WTC11 (cell line): ENCODE data around the gene COIL. TPM values are rescaled to one million over a fixed set of nuclear protein-coding genes. Genes with fewer than 3 reads are reported as not detected.

ENCODE experiments used
- ATAC-seq: fragments of 200-7000 bp; cut with Tn5 transposase; 2 replicates; pipeline ENCODE4 v1.10.0; 2021; ENCODE audit warnings: mild to moderate bottlenecking, moderate library complexity
- CTCF ChIA-PET: fragments of 300-600 bp; sonication (Branson Sonifier 250); formaldehyde crosslinking; loops from one replicate; lab custom pipeline; 2021; ENCODE audit warnings: antibody characterized with exemption; lab: Charles Lee
- POLR2A ChIA-PET: fragments of 350-600 bp; sonication (Branson Sonifier 250); formaldehyde crosslinking; loops from one replicate; lab custom pipeline; 2021; ENCODE audit warnings: antibody characterized with exemption; lab: Charles Lee
- DNase-seq: peaks from one replicate; pipeline ENCODE4 v3.0.0; 2021; ENCODE audit warnings: low spot score
- H3K27ac Mint-ChIP-seq: 2 replicates; pipeline ENCODE4 v1.8.0; 2021; ENCODE audit warnings: mixed read lengths
- H3K27me3 Mint-ChIP-seq: 2 replicates; pipeline ENCODE4 v1.8.0; 2021; ENCODE audit warnings: low read depth, mild to moderate bottlenecking, moderate library complexity, mixed read lengths
- H3K36me3 Mint-ChIP-seq: 2 replicates; pipeline ENCODE4 v1.8.0; 2021; ENCODE audit warnings: mixed read lengths
- H3K4me1 Mint-ChIP-seq: 2 replicates; pipeline ENCODE4 v1.8.0; 2022; ENCODE audit warnings: mixed read lengths
- H3K4me3 Mint-ChIP-seq: 2 replicates; pipeline ENCODE4 v1.8.0; 2021; ENCODE audit warnings: mild to moderate bottlenecking, moderate library complexity, mixed read lengths
- H3K9me3 Mint-ChIP-seq: 2 replicates; pipeline ENCODE4 v1.8.0; 2021; ENCODE audit warnings: mixed read lengths
- CBFB ChIP-seq: sonication (generic); formaldehyde crosslinking; IDR thresholded peaks from 2 replicates; pipeline ENCODE4 v1.8.1; 2022; ENCODE audit warnings: mild to moderate bottlenecking, low read depth, missing genetic modification reagents
- CDX4 ChIP-seq: fragments of 250-450 bp; sonication (Bioruptor Pico); IDR thresholded peaks from 2 replicates; pipeline ENCODE4 v1.9.0; 2021; ENCODE audit warnings: moderate library complexity, mild to moderate bottlenecking, inconsistent platforms, borderline replicate concordance
- CTCF ChIP-seq: fragments of 200-600 bp; IDR thresholded peaks from 2 replicates; pipeline ENCODE4 v1.8.0; 2022; ENCODE audit warnings: antibody characterized with exemption
- ELF4 ChIP-seq: sonication (generic); formaldehyde crosslinking; IDR thresholded peaks from 2 replicates; pipeline ENCODE4 v1.8.1; 2022; ENCODE audit warnings: low read depth, mild to moderate bottlenecking, moderate library complexity, missing genetic modification reagents
- EMX1 ChIP-seq: fragments of 250-450 bp; sonication (Bioruptor Pico); IDR thresholded peaks from 2 replicates; pipeline ENCODE4 v1.8.0; 2021; ENCODE audit warnings: mild to moderate bottlenecking
- ERG ChIP-seq: fragments of 250-450 bp; sonication (Bioruptor Pico); IDR thresholded peaks from 2 replicates; pipeline ENCODE4 v1.8.0; 2021; ENCODE audit warnings: mild to moderate bottlenecking
- ESRRA ChIP-seq: sonication (generic); formaldehyde crosslinking; IDR thresholded peaks from 2 replicates; pipeline ENCODE4 v1.8.1; 2022; ENCODE audit warnings: mild to moderate bottlenecking, missing genetic modification reagents, borderline replicate concordance
- GTF2I ChIP-seq: fragments of 250-450 bp; sonication (Bioruptor Pico); conservative IDR thresholded peaks from 2 replicates; pipeline ENCODE4 v1.4.0; 2021; ENCODE audit warnings: mild to moderate bottlenecking
- HMGA2 ChIP-seq: fragments of 250-450 bp; sonication (Bioruptor Pico); IDR thresholded peaks from 2 replicates; pipeline ENCODE4 v1.4.0; 2021; ENCODE audit warnings: mild to moderate bottlenecking, moderate library complexity
- HMGXB4 ChIP-seq: sonication (generic); formaldehyde crosslinking; IDR thresholded peaks from 2 replicates; pipeline ENCODE4 v1.8.1; 2023; ENCODE audit warnings: mild to moderate bottlenecking, moderate library complexity, missing genetic modification reagents
- NFATC4 ChIP-seq: fragments of 250-450 bp; sonication (Bioruptor Pico); IDR thresholded peaks from 2 replicates; pipeline ENCODE4 v1.9.0; 2021; ENCODE audit warnings: mild to moderate bottlenecking
- NFYB ChIP-seq: sonication (generic); formaldehyde crosslinking; conservative IDR thresholded peaks from 2 replicates; pipeline ENCODE4 v1.8.0; 2022; ENCODE audit warnings: low read depth, missing genetic modification reagents
- RELA ChIP-seq: sonication (generic); formaldehyde crosslinking; IDR thresholded peaks from 2 replicates; pipeline ENCODE4 v1.8.1; 2022; ENCODE audit warnings: missing genetic modification reagents, mild to moderate bottlenecking, borderline replicate concordance
- TEAD1 ChIP-seq: sonication (generic); formaldehyde crosslinking; IDR thresholded peaks from 2 replicates; pipeline ENCODE4 v1.8.0; 2022; ENCODE audit warnings: mild to moderate bottlenecking, missing genetic modification reagents
- ZNF121 ChIP-seq: sonication (generic); formaldehyde crosslinking; IDR thresholded peaks from 2 replicates; pipeline ENCODE4 v1.8.0; 2023; ENCODE audit warnings: missing genetic modification reagents
- ZNF219 ChIP-seq: sonication (generic); formaldehyde crosslinking; IDR thresholded peaks from 2 replicates; pipeline ENCODE4 v1.8.0; 2023; ENCODE audit warnings: missing genetic modification reagents, mild to moderate bottlenecking, borderline replicate concordance
- ZSCAN18 ChIP-seq: fragments of 250-450 bp; sonication (Bioruptor Pico); IDR thresholded peaks from 2 replicates; pipeline ENCODE4 v2.1.2; 2022; ENCODE audit warnings: mild to moderate bottlenecking, moderate library complexity
- total RNA-seq: library from RNA; stranded (reverse); gene quantifications from 3 replicates; pipeline ENCODE4 v1.2.3, GENCODE V29; 2021

Gene COIL
- total RNA-seq, 1 experiment from 2014 or later = 23.5 TPM

GRCh38 chr17:56976941-56977608, 16.2 kb upstream of the COIL start:
- H3K36me3 Mint-ChIP-seq = peaks cover 13% of the 10 kb centered on the region
- POLR2A ChIA-PET = no interaction called here

GRCh38 chr17:56975656-56976055, 14.8 kb upstream of the COIL start:
- ATAC-seq (no peak), DNase-seq (no peak)
- CTCF ChIA-PET = interaction anchor here (1.3 to 1.4 kb wide), 2 partner anchors 15 to 195 kb away, joined by 3 to 6 read pairs; partner anchors contain the start of gene COIL
- no peak for TF ChIP-seq GTF2I (CRISPR knock-in tag)
- no peak for TF ChIP-seq HMGXB4 (CRISPR knock-in tag)
- TF ChIP-seq CDX4 = no peak
- no peak for TF ChIP-seq ZNF219 (CRISPR knock-in tag)
- no peak for TF ChIP-seq ZNF121 (CRISPR knock-in tag)
- no peak for TF ChIP-seq ERG (CRISPR knock-in tag)
- no peak for TF ChIP-seq CBFB (CRISPR knock-in tag)
- TF ChIP-seq ELF4 (CRISPR knock-in tag) = no peak
- TF ChIP-seq TEAD1 (CRISPR knock-in tag) = no peak
- no peak for TF ChIP-seq NFATC4
- TF ChIP-seq NFYB (CRISPR knock-in tag) = no peak
- no peak for TF ChIP-seq EMX1 (CRISPR knock-in tag)
- TF ChIP-seq HMGA2 (CRISPR knock-in tag) = no peak
- TF ChIP-seq RELA (CRISPR knock-in tag) = no peak
- peaks cover 33% of the 10 kb centered on the region for H3K9me3 Mint-ChIP-seq
- H3K4me1 Mint-ChIP-seq = peaks cover 42% of the 10 kb centered on the region
- no peak overlapping the region for H3K4me3 Mint-ChIP-seq
- peaks cover 26% of the 10 kb centered on the region for H3K36me3 Mint-ChIP-seq
- POLR2A ChIA-PET = no interaction called here
- H3K27ac Mint-ChIP-seq = no peak overlapping the region
- H3K27me3 Mint-ChIP-seq = no peaks in the 10 kb centered on the region

More at GRCh38 chr17:56976941-56977608, 16.2 kb upstream of the COIL start:
- CTCF ChIA-PET = interaction anchor here (1.0 to 3.4 kb wide), 2 partner anchors 16 to 33 kb away, joined by 8 to 15 read pairs; partner anchors contain the start of gene COIL
- ATAC-seq (no peak), DNase-seq (no peak)
- H3K27me3 Mint-ChIP-seq = no peaks in the 10 kb centered on the region
- H3K9me3 Mint-ChIP-seq = peaks cover 19% of the 10 kb centered on the region
- no peak overlapping the region for H3K27ac Mint-ChIP-seq
- H3K4me3 Mint-ChIP-seq = peak overlapping the region; percentile 88
- peaks cover 48% of the 10 kb centered on the region for H3K4me1 Mint-ChIP-seq
- TF ChIP-seq CTCF (no peak), ESRRA (CRISPR knock-in tag) (no peak), ZSCAN18 (CRISPR knock-in tag) (no peak)
